Lower leg skin (tissue), 3 donors: ENCODE measurements around the gene LDB3.

Experiments used
- POLR2A ChIP-seq, 2 donors: fragments of 450-650 bp; IDR thresholded peaks; one replicate each; pipeline ENCODE4 v1.6.1; 2016 to 2017; ENCODE audit warnings: antibody characterized with exemption in 2 of 2, mild to moderate bottlenecking in 1 of 2, moderate library complexity in 1 of 2
- TF ChIP-seq, protein P1 (sequence below), 3 donors: fragments of 450-650 bp; IDR thresholded peaks; one replicate each; pipeline ENCODE4 v1.5.1; 2016; ENCODE audit warnings: antibody characterized with exemption in 3 of 3, mild to moderate bottlenecking in 3 of 3, moderate library complexity in 2 of 3

DNA sequence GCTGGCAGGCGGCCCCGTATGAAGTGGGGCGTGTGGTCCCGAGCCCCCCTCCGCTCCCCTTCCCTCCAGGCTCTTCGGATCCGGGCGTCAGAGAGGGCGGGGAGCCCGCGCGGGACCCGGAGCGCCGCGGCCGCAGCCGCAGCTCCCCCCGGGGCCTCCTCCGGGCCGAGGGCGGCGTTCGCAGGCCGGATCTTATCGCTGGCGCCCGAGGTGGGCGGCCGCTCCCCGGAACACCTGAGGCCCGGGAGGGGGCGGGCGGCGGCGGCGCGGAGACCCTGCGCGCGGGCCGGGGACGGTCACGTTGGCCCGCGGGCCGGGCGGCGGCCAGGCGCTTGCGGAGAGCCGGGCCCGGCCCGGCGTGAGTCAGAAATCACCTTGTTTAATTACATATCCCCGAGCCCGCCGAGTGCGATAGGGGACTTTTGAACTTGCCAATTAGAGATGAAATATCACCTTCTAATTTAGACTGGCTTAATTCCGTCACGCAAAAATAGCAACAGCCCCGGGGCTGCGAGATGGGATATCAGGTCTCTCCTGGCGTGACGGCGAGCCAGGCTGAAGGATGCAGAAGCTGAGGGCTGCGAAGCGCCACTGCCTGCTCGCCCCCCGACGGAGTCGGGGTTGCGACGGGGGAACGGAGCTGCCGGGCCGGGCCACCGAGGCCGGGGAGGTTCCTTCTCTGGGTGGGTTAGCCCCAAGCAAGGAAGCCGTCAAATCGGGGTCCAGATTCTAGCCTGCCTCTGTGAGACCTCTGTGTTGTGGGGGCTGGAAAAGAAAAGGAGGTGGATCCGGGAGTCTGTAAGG, 43.4 kb downstream of the LDB3 start:
- TF ChIP-seq, protein P1, sequence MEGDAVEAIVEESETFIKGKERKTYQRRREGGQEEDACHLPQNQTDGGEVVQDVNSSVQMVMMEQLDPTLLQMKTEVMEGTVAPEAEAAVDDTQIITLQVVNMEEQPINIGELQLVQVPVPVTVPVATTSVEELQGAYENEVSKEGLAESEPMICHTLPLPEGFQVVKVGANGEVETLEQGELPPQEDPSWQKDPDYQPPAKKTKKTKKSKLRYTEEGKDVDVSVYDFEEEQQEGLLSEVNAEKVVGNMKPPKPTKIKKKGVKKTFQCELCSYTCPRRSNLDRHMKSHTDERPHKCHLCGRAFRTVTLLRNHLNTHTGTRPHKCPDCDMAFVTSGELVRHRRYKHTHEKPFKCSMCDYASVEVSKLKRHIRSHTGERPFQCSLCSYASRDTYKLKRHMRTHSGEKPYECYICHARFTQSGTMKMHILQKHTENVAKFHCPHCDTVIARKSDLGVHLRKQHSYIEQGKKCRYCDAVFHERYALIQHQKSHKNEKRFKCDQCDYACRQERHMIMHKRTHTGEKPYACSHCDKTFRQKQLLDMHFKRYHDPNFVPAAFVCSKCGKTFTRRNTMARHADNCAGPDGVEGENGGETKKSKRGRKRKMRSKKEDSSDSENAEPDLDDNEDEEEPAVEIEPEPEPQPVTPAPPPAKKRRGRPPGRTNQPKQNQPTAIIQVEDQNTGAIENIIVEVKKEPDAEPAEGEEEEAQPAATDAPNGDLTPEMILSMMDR (IDR thresholded peaks at IDR 0.05): no peak
- no peak for TF ChIP-seq POLR2A (IDR thresholded peaks at IDR 0.05)
